IMR-90 (cell line): Measurements from ENCODE around the gene HDAC5. TPM values are rescaled to one million over a fixed set of nuclear protein-coding genes. Genes with fewer than 3 reads are reported as not detected.

Source experiments
- ATAC-seq: fragments of 200-7000 bp; cut with Tn5 transposase; 2 replicates; pipeline ENCODE4 v1.9.1; 2020; ENCODE audit warnings: low read depth, mild to moderate bottlenecking, moderate library complexity
- BruUV-seq: library from RNA; stranded (reverse); fragments of 400-500 nt; replicated peaks from 2 replicates; lab custom pipeline; 2021; lab: Mats Ljungman, UMichigan
- CTCF ChIA-PET: fragments of 300-600 bp; formaldehyde crosslinking; extraction: SDS; loops from one replicate; lab custom pipeline; 2021; ENCODE audit warnings: antibody characterized with exemption; lab: Yijun Ruan, JAX
- POLR2A ChIA-PET: fragments of 300-600 bp; sonication (Branson Sonifier 250); formaldehyde crosslinking; loops from one replicate; lab custom pipeline; 2022; ENCODE audit warnings: antibody characterized with exemption; ENCODE audit not compliant: unreplicated experiment; lab: Charles Lee
- DNase-seq: peaks from one replicate; pipeline ENCODE4 v3.0.0; 2013
- H2AFZ ChIP-seq: replicated peaks from 2 replicates; pipeline ENCODE3; 2013; ENCODE audit warnings: low read length, mild to moderate bottlenecking; ENCODE audit not compliant: poor library complexity
- H2AK5ac ChIP-seq: 2 replicates; pipeline ENCODE4 v1.6.1; 2013; ENCODE audit warnings: low read depth, low read length, inconsistent platforms
- H2AK9ac ChIP-seq: replicated peaks from 2 replicates; pipeline ENCODE3; 2013; ENCODE audit warnings: mild to moderate bottlenecking, low read depth, low read length, moderate library complexity; ENCODE audit not compliant: poor library complexity
- H2BK120ac ChIP-seq: 2 replicates; pipeline ENCODE4 v1.6.1; 2013; ENCODE audit warnings: low read depth, low read length, inconsistent platforms
- H2BK15ac ChIP-seq: 3 replicates; pipeline ENCODE4 v1.6.1; 2013; ENCODE audit warnings: low read depth, low read length, inconsistent platforms
- H2BK20ac ChIP-seq: 2 replicates; pipeline ENCODE4 v1.6.1; 2013; ENCODE audit warnings: low read depth, mild to moderate bottlenecking, inconsistent platforms, low read length, moderate library complexity
- H2BK5ac ChIP-seq: 2 replicates; pipeline ENCODE4 v1.6.1; 2013; ENCODE audit warnings: mild to moderate bottlenecking, low read depth, low read length, inconsistent platforms; ENCODE audit not compliant: poor library complexity, severe bottlenecking
- H3K14ac ChIP-seq: replicated peaks from 2 replicates; pipeline ENCODE4 v1.6.1; 2013; ENCODE audit warnings: low read depth, low read length, inconsistent platforms
- H3K18ac ChIP-seq: 2 replicates; pipeline ENCODE4 v1.6.1; 2013; ENCODE audit warnings: low read depth, low read length, control low read depth
- H3K23ac ChIP-seq: 2 replicates; pipeline ENCODE4 v1.6.1; 2013; ENCODE audit warnings: low read depth, low read length, inconsistent platforms
- H3K27ac ChIP-seq: 2 replicates; pipeline ENCODE4 v1.5.1; 2013; ENCODE audit warnings: mild to moderate bottlenecking, control low read depth, low read length; ENCODE audit not compliant: insufficient read depth
- H3K27me3 ChIP-seq: 2 replicates; pipeline ENCODE4 v1.6.1; 2013; ENCODE audit warnings: low read length; ENCODE audit not compliant: control insufficient read depth, insufficient read depth
- H3K36me3 ChIP-seq: 2 replicates; pipeline ENCODE4 v1.6.1; 2013; ENCODE audit warnings: low read length, mixed read lengths; ENCODE audit not compliant: control insufficient read depth, insufficient read depth
- H3K4ac ChIP-seq: 2 replicates; pipeline ENCODE4 v1.6.1; 2013; ENCODE audit warnings: low read depth, low read length, inconsistent platforms
- H3K4me1 ChIP-seq: 2 replicates; pipeline ENCODE4 v1.6.1; 2013; ENCODE audit warnings: low read length, mixed read lengths; ENCODE audit not compliant: control insufficient read depth, insufficient read depth
- H3K4me2 ChIP-seq: 2 replicates; pipeline ENCODE4 v1.6.1; 2013; ENCODE audit warnings: low read depth, mild to moderate bottlenecking, control low read depth, low read length, moderate library complexity
- H3K4me3 ChIP-seq: 2 replicates; pipeline ENCODE4 v1.5.1; 2013; ENCODE audit warnings: low read depth, mild to moderate bottlenecking, control low read depth, low read length, moderate library complexity; ENCODE audit not compliant: insufficient read depth
- H3K56ac ChIP-seq: 2 replicates; pipeline ENCODE4 v1.6.1; 2013; ENCODE audit warnings: low read length, inconsistent platforms; ENCODE audit not compliant: insufficient read depth; ENCODE audit errors: extremely low read depth
- H3K79me1 ChIP-seq, 2 experiments: 2 replicates each; pipeline ENCODE4 v1.6.1; 2013; ENCODE audit warnings: low read length in 2 of 2, inconsistent platforms in 1 of 2, low read depth in 1 of 2
- H3K9ac ChIP-seq: 2 replicates; pipeline ENCODE4 v1.6.1; 2013; ENCODE audit warnings: low read depth, low read length, control low read depth
- H3K9me1 ChIP-seq: 2 replicates; pipeline ENCODE4 v1.6.1; 2013; ENCODE audit warnings: low read length, inconsistent platforms; ENCODE audit not compliant: insufficient read depth
- H3K9me3 ChIP-seq: 2 replicates; pipeline ENCODE4 v1.6.1; 2013; ENCODE audit warnings: low read length; ENCODE audit not compliant: control insufficient read depth, insufficient read depth
- H4K20me1 ChIP-seq: 2 replicates; pipeline ENCODE4 v1.6.1; 2013; ENCODE audit warnings: low read length, inconsistent platforms; ENCODE audit not compliant: insufficient read depth
- H4K5ac ChIP-seq: 2 replicates; pipeline ENCODE4 v1.6.1; 2013; ENCODE audit warnings: mild to moderate bottlenecking, low read depth, low read length, control low read depth
- H4K8ac ChIP-seq, 2 experiments: 2 replicates each; pipeline ENCODE4 v1.6.1; 2013; ENCODE audit warnings: low read depth in 2 of 2, low read length in 2 of 2, control low read depth in 1 of 2, inconsistent platforms in 1 of 2
- H4K91ac ChIP-seq: 2 replicates; pipeline ENCODE4 v1.6.1; 2013; ENCODE audit warnings: low read depth, low read length, inconsistent platforms; ENCODE audit not compliant: insufficient read depth
- CHD1 ChIP-seq: IDR thresholded peaks from 2 replicates; pipeline ENCODE4 v1.6.1; 2012; ENCODE audit warnings: low read depth, low read length, improper control_type of control experiment
- MXI1 ChIP-seq: IDR thresholded peaks from 2 replicates; pipeline ENCODE4 v1.6.1; 2012; ENCODE audit warnings: low read depth, mild to moderate bottlenecking, low read length, moderate library complexity, borderline replicate concordance
- WGBS, 2 experiments: methylation state at CpG; one replicate each; pipeline versions ENCODE4 v1.1.5 to v1.1.7; 2013; ENCODE audit warnings: missing lambda C conversion rate in 2 of 2; ENCODE audit not compliant: insufficient read length in 1 of 2; ENCODE audit errors: extremely low coverage in 2 of 2; 5-methylcytosine and 5-hydroxymethylcytosine counted together
- dilution Hi-C: fragments of 300-500 bp; cut with HindIII; formaldehyde crosslinking; loops from one replicate; pipeline ENCODE4 v1.14.3; 2018; ENCODE audit warnings: low sequenced_read_pairs; ENCODE audit not compliant: unreplicated experiment
- in situ Hi-C: fragments of 300-500 bp; cut with MboI; formaldehyde crosslinking; loops from 3 replicates; pipeline ENCODE4 v1.14.3; 2019; ENCODE audit warnings: low sequenced_read_pairs, inconsistent platforms, mixed read lengths
- intact Hi-C: fragments of 100-400 bp; cut with micrococcal nuclease; formaldehyde crosslinking; loops from 2 replicates; pipeline ENCODE4 v1.10.0; 2022
- polyA plus RNA-seq, 3 experiments: library from polyadenylated mRNA; depleted of rRNA; stranded (reverse); fragments of >200 nt; gene quantifications; 2 replicates each; pipeline ENCODE4 v1.2.3, GENCODE V29; 2012; ENCODE audit warnings: low replicate concordance in 1 of 3
- total RNA-seq: library from RNA; depleted of rRNA; stranded (reverse); fragments of >200 nt; gene quantifications from 2 replicates; pipeline ENCODE4 v1.2.3, GENCODE V29; 2012

Gene HDAC5
- total and polyA plus RNA-seq, 2 of the 4 experiments (the other 2 are of a cell fraction): 47.0 to 61.3 TPM

DNA sequence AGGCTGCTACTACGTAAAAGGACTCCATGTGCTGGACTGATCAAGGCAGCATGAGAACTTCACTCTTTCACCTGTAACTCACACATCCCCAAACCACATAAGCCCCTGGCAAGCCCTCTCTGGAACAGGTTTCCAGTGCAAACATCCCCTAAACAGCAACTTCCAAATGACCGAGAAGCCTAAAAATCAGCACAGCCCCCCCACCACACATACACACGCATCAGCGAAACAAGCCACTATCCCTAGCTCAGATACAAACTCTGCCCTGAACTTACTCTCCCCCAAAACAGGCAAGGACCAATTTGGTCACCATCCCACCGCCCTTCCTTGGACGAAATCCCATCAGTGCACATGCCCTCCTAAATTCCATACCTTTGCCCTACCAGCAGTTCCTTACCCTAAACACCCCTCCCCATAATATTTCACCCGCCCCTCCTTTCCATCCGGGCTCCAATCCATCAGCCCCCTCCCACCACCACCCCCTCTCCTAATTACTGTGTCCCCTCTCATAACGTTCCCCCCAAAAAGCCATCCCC lies 57.7 kb downstream of the HDAC5 start:
- H3K27ac ChIP-seq: peak overlapping the region; percentile 93
- ChIA-PET CTCF (interaction anchor here (2.3 kb wide), 1 partner anchor 50 kb away, joined by 8 read pairs; no protein-coding TSS in a partner anchor), POLR2A (interaction anchor here (0.7 kb wide), 1 partner anchor 705 kb away, joined by 4 read pairs; no protein-coding TSS in a partner anchor)
- H3K9ac ChIP-seq: peak overlapping the region; percentile 95
- H3K56ac ChIP-seq: peak overlapping the region; percentile 79
- H3K4me3 ChIP-seq: peak overlapping the region; percentile 83
- H3K9me1 ChIP-seq: peaks cover 3% of the 10 kb centered on the region; the same call in 1 of the 2 replicates
- in situ Hi-C loops: no loop called here
- peak overlapping the region; percentile 21 for H2AK9ac ChIP-seq
- H3K9me3 ChIP-seq: no peaks in the 10 kb centered on the region
- dilution Hi-C loops: no loop called here
- H2BK15ac ChIP-seq: peak overlapping the region; percentile 12; the same call in 1 of the 3 replicates
- peak overlapping the region; percentile 30 for H3K18ac ChIP-seq
- intact Hi-C loops: loop anchor here (1.0 kb wide), 1 partner anchor 43 kb away; no protein-coding TSS in a partner anchor
- H2BK20ac ChIP-seq: no peak overlapping the region
- TF ChIP-seq CHD1 (no peak), MXI1 (0 out of 2 replicates have a peak, but pooled peaks have one; percentile 31)
- H3K23ac ChIP-seq: peak overlapping the region; percentile 98
- BruUV-seq: no TSS peak
- DNase-seq (no peak), ATAC-seq (no peak)
- peak overlapping the region; percentile 93 for H2AFZ ChIP-seq
- H3K36me3 ChIP-seq: peaks cover 9% of the 10 kb centered on the region
- H3K79me1 ChIP-seq: peaks cover 9 to 36% of the 10 kb centered on the region in 2 experiments
- peak overlapping the region; percentile 96 for H3K4ac ChIP-seq
- H4K91ac ChIP-seq: peak overlapping the region; percentile 59
- peak overlapping the region; percentile 62 to 79 for H4K8ac ChIP-seq
- peak overlapping the region; percentile 94 for H3K14ac ChIP-seq
- H2BK5ac ChIP-seq: peak overlapping the region; percentile 84
- peak overlapping the region; percentile 96 for H3K4me2 ChIP-seq
- H3K4me1 ChIP-seq: peaks cover 5% of the 10 kb centered on the region
- H4K5ac ChIP-seq: peak overlapping the region; percentile 31; the same call in 1 of the 2 replicates
- peaks cover 44% of the 10 kb centered on the region for H4K20me1 ChIP-seq
- no peak overlapping the region for H2BK120ac ChIP-seq
- no peaks in the 10 kb centered on the region for H3K27me3 ChIP-seq
- peak overlapping the region; percentile 89 for H2AK5ac ChIP-seq
- WGBS, 2 experiments: 6% methylated on average over 6 of the region's 9 CpGs; no CpG with 5 or more reads in 1 of the 2 experiments
